H1 (cell line): ENCODE results near the gene HTR6. TPM values are rescaled to one million over a fixed set of nuclear protein-coding genes. Genes with fewer than 3 reads are reported as not detected.

Source experiments
- EZH2 ChIP-seq: fragments of 200-600 bp; sonication (generic); IDR thresholded peaks from 2 replicates; pipeline ENCODE4 v1.7.1; 2012; ENCODE audit warnings: low read depth, mild to moderate bottlenecking, moderate library complexity, low read length, inconsistent platforms; ENCODE audit not compliant: severe bottlenecking
- polyA plus RNA-seq, 7 experiments: library from polyadenylated mRNA; depleted of rRNA in 3 of 7; stranded (reverse) in 5 of 7; unstranded in 2 of 7; fragments of >200 nt in 5 of 7; fragments of 200-250 nt in 2 of 7; gene quantifications; 1 replicate in 5 of 7; 2 replicates in 1 of 7; 4 replicates in 1 of 7; pipeline versions ENCODE4 v1.2.1 to v1.2.3, GENCODE V29; 2011 to 2013; ENCODE audit warnings: missing spikeins in 2 of 7, mixed read lengths in 2 of 7
- total RNA-seq: library from RNA; stranded (reverse); fragmentation: NEBNext Ultra II Directional; extraction: Animal tissue kit (Norgen Biotek cat#: 25700); gene quantifications from 2 replicates; pipeline ENCODE4 v1.2.1, GENCODE V29; 2021

The HTR6 gene
- total and polyA plus RNA-seq, 2 of the 8 experiments (the other 6 are each of a cell fraction or from before 2014, with no cell fraction given), result 0.76 to 0.95 TPM

DNA sequence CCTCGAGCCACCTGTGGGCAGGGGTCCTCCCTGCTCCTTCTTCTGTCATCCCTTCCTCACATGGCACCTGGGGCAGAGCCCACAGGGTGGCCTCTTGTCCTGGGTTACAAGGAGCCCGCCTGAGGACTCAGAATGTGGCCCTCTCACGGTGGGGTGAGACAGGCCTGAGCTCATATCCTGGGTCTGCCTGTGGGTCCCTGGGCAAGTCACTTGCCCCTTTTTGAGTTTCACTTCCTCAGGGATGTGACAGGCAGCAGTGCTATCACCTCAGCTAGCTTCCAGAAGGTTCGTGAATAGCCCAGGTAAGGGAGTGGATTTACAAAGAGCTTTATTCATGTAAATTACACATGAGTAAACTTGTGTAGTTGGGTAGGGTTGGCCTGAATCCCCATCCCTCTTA lies 33.5 kb downstream of the HTR6 start (continued):
- TF ChIP-seq EZH2, result no peak
